ENCODE measurements around the gene PRM2.

The PRM2 gene

GRCh38 chr16:11289202-11289601 lies 12.9 kb upstream of the PRM2 start:
- Histone ChIP-seq H3K27me3 (ENCODE audit: control insufficient read depth, insufficient read depth, low read length, poor library complexity, severe bottlenecking) (no peaks in the 10 kb centered on the region), H3K4me1 (ENCODE audit: control insufficient read depth, insufficient read depth, low read length) (peaks cover 13% of the 10 kb centered on the region), H3K9me3 (ENCODE audit: control insufficient read depth, low read length) (no peaks in the 10 kb centered on the region), H3K27ac (ENCODE audit: insufficient read depth, low read depth, low read length, poor library complexity, severe bottlenecking) (no peak overlapping the region), H3K36me3 (ENCODE audit: control insufficient read depth, insufficient read depth, low read length) (no peaks in the 10 kb centered on the region), H3K4me3 (ENCODE audit: insufficient read depth, low read depth, low read length) (no peak overlapping the region)
- 95% methylated on average over 2 of the region's 2 CpGs; no CpG with 5 or more reads in 1 of the 2 experiments for WGBS, 2 experiments

- Histone ChIP-seq H3K9me3 (ENCODE audit: control insufficient read depth, low read length) (no peaks in the 10 kb centered on the region), H3K27ac (ENCODE audit: insufficient read depth, low read depth, low read length, poor library complexity, severe bottlenecking) (no peak overlapping the region), H3K27me3 (ENCODE audit: control insufficient read depth, insufficient read depth, low read length, poor library complexity, severe bottlenecking) (no peaks in the 10 kb centered on the region), H3K4me1 (ENCODE audit: control insufficient read depth, insufficient read depth, low read length) (peaks cover 10% of the 10 kb centered on the region), H3K4me3 (ENCODE audit: insufficient read depth, low read depth, low read length) (no peak overlapping the region), H3K36me3 (ENCODE audit: control insufficient read depth, insufficient read depth, low read length) (no peaks in the 10 kb centered on the region)
- 87 to 96% methylated on average over 2 of the region's 2 CpGs for WGBS, 2 experiments
These were observed 9.6 kb upstream of the PRM2 start for GRCh38 chr16:11285842-11286241.

- WGBS, 2 experiments = 82 to 84% methylated on average over 4 of the region's 4 CpGs
- no peaks in the 10 kb centered on the region for H3K27me3 ChIP-seq (ENCODE audit: control insufficient read depth, insufficient read depth, low read length, poor library complexity, severe bottlenecking)
- H3K36me3 ChIP-seq (ENCODE audit: control insufficient read depth, insufficient read depth, low read length) = no peaks in the 10 kb centered on the region
- no peak overlapping the region for H3K4me3 ChIP-seq (ENCODE audit: insufficient read depth, low read depth, low read length)
- H3K9me3 ChIP-seq (ENCODE audit: control insufficient read depth, low read length) = no peaks in the 10 kb centered on the region
- no peak overlapping the region for H3K27ac ChIP-seq (ENCODE audit: insufficient read depth, low read depth, low read length, poor library complexity, severe bottlenecking)
- H3K4me1 ChIP-seq (ENCODE audit: control insufficient read depth, insufficient read depth, low read length) = peaks cover 5% of the 10 kb centered on the region
These were observed 7.6 kb upstream of the PRM2 start for GRCh38 chr16:11283820-11284248.

GRCh38 chr16:11280616-11281522 lies 4.6 kb upstream of the PRM2 start, which contains the start of gene PRM1:
Gene PRM1 (minus strand): TSS chr16:11281330. CDS start chr16:11281238, 92 bp downstream.
- H3K4me3 ChIP-seq (ENCODE audit: insufficient read depth, low read depth, low read length) = no peak within 1 kb of the TSS
- H3K36me3 ChIP-seq (ENCODE audit: control insufficient read depth, insufficient read depth, low read length) = no peaks in the 10 kb centered on the region
- H3K27ac ChIP-seq (ENCODE audit: insufficient read depth, low read depth, low read length, poor library complexity, severe bottlenecking) = no peak within 1 kb of the TSS
- peaks cover 5% of the 10 kb centered on the region for H3K4me1 ChIP-seq (ENCODE audit: control insufficient read depth, insufficient read depth, low read length)
- no peaks in the 10 kb centered on the region for H3K9me3 ChIP-seq (ENCODE audit: control insufficient read depth, low read length)
- WGBS, 2 experiments = 76 to 84% methylated on average over 24 to 25 of the region's 25 CpGs
- H3K27me3 ChIP-seq (ENCODE audit: control insufficient read depth, insufficient read depth, low read length, poor library complexity, severe bottlenecking) = no peaks in the 10 kb centered on the region

- no peak overlapping the region for H3K27ac ChIP-seq (ENCODE audit: insufficient read depth, low read depth, low read length, poor library complexity, severe bottlenecking)
- peaks cover 3% of the 10 kb centered on the region for H3K4me1 ChIP-seq (ENCODE audit: control insufficient read depth, insufficient read depth, low read length)
These were observed 2.7 kb upstream of the PRM2 start for GRCh38 chr16:11278681-11279628.

GRCh38 chr16:11277607-11278337 lies 1.5 kb upstream of the PRM2 start:
- Histone ChIP-seq H3K4me3 (ENCODE audit: insufficient read depth, low read depth, low read length) (no peak overlapping the region), H3K27ac (ENCODE audit: insufficient read depth, low read depth, low read length, poor library complexity, severe bottlenecking) (no peak overlapping the region), H3K27me3 (ENCODE audit: control insufficient read depth, insufficient read depth, low read length, poor library complexity, severe bottlenecking) (no peaks in the 10 kb centered on the region), H3K9me3 (ENCODE audit: control insufficient read depth, low read length) (no peaks in the 10 kb centered on the region), H3K36me3 (ENCODE audit: control insufficient read depth, insufficient read depth, low read length) (no peaks in the 10 kb centered on the region), H3K4me1 (ENCODE audit: control insufficient read depth, insufficient read depth, low read length) (peaks cover 10% of the 10 kb centered on the region)
- WGBS, 2 experiments = 95% methylated on average over 12 of the region's 12 CpGs

More at GRCh38 chr16:11278681-11279628, 2.7 kb upstream of the PRM2 start:
- H3K4me3 ChIP-seq (ENCODE audit: insufficient read depth, low read depth, low read length) = no peak overlapping the region
- no peaks in the 10 kb centered on the region for H3K27me3 ChIP-seq (ENCODE audit: control insufficient read depth, insufficient read depth, low read length, poor library complexity, severe bottlenecking)
- H3K9me3 ChIP-seq (ENCODE audit: control insufficient read depth, low read length) = no peaks in the 10 kb centered on the region
- H3K36me3 ChIP-seq (ENCODE audit: control insufficient read depth, insufficient read depth, low read length) = no peaks in the 10 kb centered on the region
- 93 to 94% methylated on average over 7 of the region's 7 CpGs for WGBS, 2 experiments

GRCh38 chr16:11276896-11277593 lies 765 bp upstream of the PRM2 start:
- Histone ChIP-seq H3K4me1 (ENCODE audit: control insufficient read depth, insufficient read depth, low read length) (peaks cover 17% of the 10 kb centered on the region), H3K27ac (ENCODE audit: insufficient read depth, low read depth, low read length, poor library complexity, severe bottlenecking) (no peak overlapping the region), H3K9me3 (ENCODE audit: control insufficient read depth, low read length) (no peaks in the 10 kb centered on the region), H3K4me3 (ENCODE audit: insufficient read depth, low read depth, low read length) (no peak overlapping the region), H3K27me3 (ENCODE audit: control insufficient read depth, insufficient read depth, low read length, poor library complexity, severe bottlenecking) (no peaks in the 10 kb centered on the region), H3K36me3 (ENCODE audit: control insufficient read depth, insufficient read depth, low read length) (no peaks in the 10 kb centered on the region)
- 92% methylated on average over 11 of the region's 11 CpGs for WGBS, 2 experiments

GRCh38 chr16:11274964-11275363 lies 1.3 kb downstream of the PRM2 start:
- no peak overlapping the region for H3K27ac ChIP-seq (ENCODE audit: insufficient read depth, low read depth, low read length, poor library complexity, severe bottlenecking)
- H3K27me3 ChIP-seq (ENCODE audit: control insufficient read depth, insufficient read depth, low read length, poor library complexity, severe bottlenecking) = no peaks in the 10 kb centered on the region
- WGBS, 2 experiments = 95% methylated on average over 7 of the region's 7 CpGs
- H3K4me3 ChIP-seq (ENCODE audit: insufficient read depth, low read depth, low read length) = no peak overlapping the region
- no peaks in the 10 kb centered on the region for H3K9me3 ChIP-seq (ENCODE audit: control insufficient read depth, low read length)
- peaks cover 17% of the 10 kb centered on the region for H3K4me1 ChIP-seq (ENCODE audit: control insufficient read depth, insufficient read depth, low read length)
- H3K36me3 ChIP-seq (ENCODE audit: control insufficient read depth, insufficient read depth, low read length) = no peaks in the 10 kb centered on the region

GRCh38 chr16:11273721-11274324 lies 2.5 kb downstream of the PRM2 start:
- Histone ChIP-seq H3K27me3 (ENCODE audit: control insufficient read depth, insufficient read depth, low read length, poor library complexity, severe bottlenecking) (no peaks in the 10 kb centered on the region), H3K4me1 (ENCODE audit: control insufficient read depth, insufficient read depth, low read length) (peaks cover 17% of the 10 kb centered on the region), H3K9me3 (ENCODE audit: control insufficient read depth, low read length) (no peaks in the 10 kb centered on the region), H3K36me3 (ENCODE audit: control insufficient read depth, insufficient read depth, low read length) (no peaks in the 10 kb centered on the region), H3K4me3 (ENCODE audit: insufficient read depth, low read depth, low read length) (no peak overlapping the region), H3K27ac (ENCODE audit: insufficient read depth, low read depth, low read length, poor library complexity, severe bottlenecking) (peak overlapping the region; percentile 88)
- WGBS, 2 experiments = 54 to 64% methylated on average over 3 of the region's 3 CpGs
